ENCODE data around the gene KNDC1. TPM values are rescaled to one million over a fixed set of nuclear protein-coding genes. Genes with fewer than 3 reads are reported as not detected.

Gene KNDC1
- total RNA-seq, 1 experiment from 2014 or later: 0.39 TPM

- no peak for DNase-seq (ENCODE audit: low spot score)
Measured at GRCh38 chr10:133274751-133275683, 115.0 kb downstream of the KNDC1 start.

GRCh38 chr10:133275684-133276092 is 115.7 kb downstream of the KNDC1 start:
- no peak for DNase-seq (ENCODE audit: low spot score)

Other genes starting within 250 kb of the KNDC1 start
- gene CFAP46, start 217.6 kb upstream of the KNDC1 start, total RNA-seq (2014; rRNA removed; shearing (Covaris generic)): 1.0 and 4.8 TPM in 2 replicates
- not detected in 2 replicates for gene ADGRA1, start 72.3 kb upstream of the KNDC1 start, total RNA-seq (2014; rRNA removed; shearing (Covaris generic))
- gene UTF1, start 70.0 kb downstream of the KNDC1 start, total RNA-seq (2014; rRNA removed; shearing (Covaris generic)): not detected in 2 replicates
- gene VENTX, start 77.6 kb downstream of the KNDC1 start, total RNA-seq (2014; rRNA removed; shearing (Covaris generic)): not detected in 2 replicates
- 0.50 and 2.8 TPM in 2 replicates for gene ADAM8, start 116.6 kb downstream of the KNDC1 start, total RNA-seq (2014; rRNA removed; shearing (Covaris generic))
- 49.1 and 54.5 TPM in 2 replicates for gene TUBGCP2, start 148.7 kb downstream of the KNDC1 start, total RNA-seq (2014; rRNA removed; shearing (Covaris generic))
- gene ZNF511, start 148.7 kb downstream of the KNDC1 start, total RNA-seq (2014; rRNA removed; shearing (Covaris generic)): 53.2 and 66.3 TPM in 2 replicates
- not detected in 2 replicates for gene CALY, start 176.7 kb downstream of the KNDC1 start, total RNA-seq (2014; rRNA removed; shearing (Covaris generic))
- not detected in 2 replicates for gene PRAP1, start 187.2 kb downstream of the KNDC1 start, total RNA-seq (2014; rRNA removed; shearing (Covaris generic))
- gene FUOM, start 197.8 kb downstream of the KNDC1 start, total RNA-seq (2014; rRNA removed; shearing (Covaris generic)): 4.7 and 10.4 TPM in 2 replicates
- gene ECHS1, start 213.1 kb downstream of the KNDC1 start, total RNA-seq (2014; rRNA removed; shearing (Covaris generic)): 148 and 156 TPM in 2 replicates
- not detected in 2 replicates for gene PAOX, start 219.0 kb downstream of the KNDC1 start, total RNA-seq (2014; rRNA removed; shearing (Covaris generic))
- gene MTG1, start 233.9 kb downstream of the KNDC1 start, total RNA-seq (2014; rRNA removed; shearing (Covaris generic)): 22.5 and 25.7 TPM in 2 replicates

Measured in H4 (cell line).